ENCODE results near the gene IGLL5. TPM values are rescaled to one million over a fixed set of nuclear protein-coding genes. Genes with fewer than 3 reads are reported as not detected.

IGLL5 gene
- total RNA-seq, 6 donors from 2014 or later = 4.3 to 58.5 (median 21.5) TPM

GRCh38 chr22:22916215-22916951 lies 28.8 kb downstream of the IGLL5 start:
- no peaks in the 10 kb centered on the region for H3K9me3 ChIP-seq
- H3K4me3 ChIP-seq = no peak overlapping the region
- TF ChIP-seq CTCF (IDR thresholded peaks at IDR 0.05) (no peak), EP300 (IDR thresholded peaks at IDR 0.05) (no peak), POLR2AphosphoS5 (IDR thresholded peaks at IDR 0.05) (no peak), POLR2A (IDR thresholded peaks at IDR 0.05) (no peak)
- H3K27me3 ChIP-seq = no peaks in the 10 kb centered on the region
- H3K4me1 ChIP-seq = no peaks in the 10 kb centered on the region
- H3K27ac ChIP-seq = no peak overlapping the region
- no peaks in the 10 kb centered on the region for H3K36me3 ChIP-seq
- 76 to 78% methylated on average over 8 to 10 of the region's 10 CpGs for WGBS, 2 donors
- ATAC-seq (ENCODE audit: low FRiP score in 2 of 2) (no peak), DNase-seq (no peak)

GRCh38 chr22:22916952-22917290 lies 29.3 kb downstream of the IGLL5 start:
- TF ChIP-seq CTCF (IDR thresholded peaks at IDR 0.05) = no peak
- TF ChIP-seq POLR2A (IDR thresholded peaks at IDR 0.05) = no peak
- TF ChIP-seq EP300 (IDR thresholded peaks at IDR 0.05) = no peak
- TF ChIP-seq POLR2AphosphoS5 (IDR thresholded peaks at IDR 0.05) = no peak
- Histone ChIP-seq H3K36me3 (no peaks in the 10 kb centered on the region), H3K27me3 (no peaks in the 10 kb centered on the region), H3K9me3 (no peaks in the 10 kb centered on the region), H3K4me3 (no peak overlapping the region), H3K4me1 (no peaks in the 10 kb centered on the region), H3K27ac (no peak overlapping the region)
- 90 to 92% methylated on average over 3 of the region's 3 CpGs for WGBS, 2 donors
- DNase-seq (no peak), ATAC-seq (ENCODE audit: low FRiP score in 2 of 2) (no peak)

- no peaks in the 10 kb centered on the region for H3K27me3 ChIP-seq
- WGBS, 2 donors = 63 to 93% methylated on average over 1 to 4 of the region's 4 CpGs
- no peak overlapping the region for H3K27ac ChIP-seq
- no peaks in the 10 kb centered on the region for H3K4me1 ChIP-seq
- ATAC-seq (ENCODE audit: low FRiP score in 2 of 2) (no peak), DNase-seq (no peak)
- TF ChIP-seq CTCF (IDR thresholded peaks at IDR 0.05) (no peak), POLR2AphosphoS5 (IDR thresholded peaks at IDR 0.05) (no peak), EP300 (IDR thresholded peaks at IDR 0.05) (no peak), POLR2A (IDR thresholded peaks at IDR 0.05) (no peak)
- H3K9me3 ChIP-seq = no peaks in the 10 kb centered on the region
- no peak overlapping the region for H3K4me3 ChIP-seq
- no peaks in the 10 kb centered on the region for H3K36me3 ChIP-seq
Observed at GRCh38 chr22:22917377-22917776, 29.8 kb downstream of the IGLL5 start.

- 77 to 84% methylated on average over 7 of the region's 7 CpGs for WGBS, 2 donors
- Histone ChIP-seq H3K9me3 (no peaks in the 10 kb centered on the region), H3K4me1 (no peaks in the 10 kb centered on the region), H3K27me3 (no peaks in the 10 kb centered on the region), H3K36me3 (no peaks in the 10 kb centered on the region), H3K27ac (no peak overlapping the region), H3K4me3 (no peak overlapping the region)
- ATAC-seq (ENCODE audit: low FRiP score in 2 of 2) (no peak), DNase-seq (no peak)
- TF ChIP-seq CTCF (IDR thresholded peaks at IDR 0.05) (no peak), POLR2A (IDR thresholded peaks at IDR 0.05) (no peak), EP300 (IDR thresholded peaks at IDR 0.05) (no peak), POLR2AphosphoS5 (IDR thresholded peaks at IDR 0.05) (no peak)
Observed at GRCh38 chr22:22918297-22918965, 30.8 kb downstream of the IGLL5 start.
